IPS-20b (cell line): Measurements from ENCODE around the gene SYNE4.

Experiments
- H3K27ac ChIP-seq: one replicate; pipeline ENCODE4 v1.5.1; 2013; ENCODE audit warnings: low read length
- H3K27me3 ChIP-seq: 2 replicates; pipeline ENCODE4 v1.6.1; 2013; ENCODE audit warnings: mild to moderate bottlenecking, low read length, inconsistent platforms; ENCODE audit not compliant: insufficient read depth
- H3K36me3 ChIP-seq: 2 replicates; pipeline ENCODE4 v1.6.1; 2013; ENCODE audit warnings: low read depth, mild to moderate bottlenecking, inconsistent platforms, low read length, moderate library complexity; ENCODE audit not compliant: insufficient read depth
- H3K4me1 ChIP-seq: 2 replicates; pipeline ENCODE4 v1.6.1; 2013; ENCODE audit warnings: mild to moderate bottlenecking, control low read depth, inconsistent platforms, low read length, moderate library complexity; ENCODE audit not compliant: insufficient read depth
- H3K4me3 ChIP-seq: 2 replicates; pipeline ENCODE4 v1.5.1; 2013; ENCODE audit warnings: mild to moderate bottlenecking, low read length, inconsistent platforms
- H3K9ac ChIP-seq: 2 replicates; pipeline ENCODE4 v1.6.1; 2013; ENCODE audit warnings: low read depth, mild to moderate bottlenecking, inconsistent platforms, low read length, moderate library complexity
- H3K9me3 ChIP-seq: 2 replicates; pipeline ENCODE4 v1.6.1; 2013; ENCODE audit warnings: mild to moderate bottlenecking, low read depth, low read length, inconsistent platforms; ENCODE audit not compliant: insufficient read depth

The SYNE4 gene

GRCh38 chr19:35995048-35995993, 13.3 kb downstream of the SYNE4 start, which contains the start of gene SDHAF1:
Gene SDHAF1, plus strand, starts transcription at chr19:35995188. Its CDS starts 87 bp downstream, at chr19:35995275.
- peaks cover 4% of the 10 kb centered on the region; the same call in 1 of the 2 replicates for H3K4me1 ChIP-seq
- no peaks in the 10 kb centered on the region for H3K36me3 ChIP-seq
- no peaks in the 10 kb centered on the region for H3K27me3 ChIP-seq
- no peaks in the 10 kb centered on the region for H3K9me3 ChIP-seq
- no peak within 1 kb of the TSS for H3K27ac ChIP-seq
- peak within 1 kb of the TSS; percentile 76 for H3K9ac ChIP-seq
- peak within 1 kb of the TSS; percentile 90 for H3K4me3 ChIP-seq

GRCh38 chr19:35993923-35994598, 14.6 kb downstream of the SYNE4 start:
- Histone ChIP-seq H3K36me3 (no peaks in the 10 kb centered on the region), H3K27me3 (no peaks in the 10 kb centered on the region), H3K4me1 (peaks cover 4% of the 10 kb centered on the region; the same call in 1 of the 2 replicates), H3K9ac (no peak overlapping the region), H3K4me3 (no peak overlapping the region), H3K27ac (no peak overlapping the region), H3K9me3 (no peaks in the 10 kb centered on the region)

GRCh38 chr19:35992907-35993765, 15.5 kb downstream of the SYNE4 start:
- Histone ChIP-seq H3K4me3 (no peak overlapping the region), H3K27ac (no peak overlapping the region), H3K9me3 (no peaks in the 10 kb centered on the region), H3K4me1 (peaks cover 4% of the 10 kb centered on the region; the same call in 1 of the 2 replicates), H3K27me3 (peaks cover 8% of the 10 kb centered on the region; the same call in 1 of the 2 replicates), H3K36me3 (no peaks in the 10 kb centered on the region), H3K9ac (no peak overlapping the region)

- peaks cover 14% of the 10 kb centered on the region; the same call in 1 of the 2 replicates for H3K27me3 ChIP-seq
- H3K4me3 ChIP-seq, result no peak overlapping the region
- H3K9ac ChIP-seq, result no peak overlapping the region
- no peak overlapping the region for H3K27ac ChIP-seq
- no peaks in the 10 kb centered on the region for H3K9me3 ChIP-seq
- no peaks in the 10 kb centered on the region for H3K36me3 ChIP-seq
- H3K4me1 ChIP-seq, result peaks cover 4% of the 10 kb centered on the region; the same call in 1 of the 2 replicates
These were observed 16.7 kb downstream of the SYNE4 start for GRCh38 chr19:35991731-35992450.

- Histone ChIP-seq H3K4me3 (no peak overlapping the region), H3K36me3 (no peaks in the 10 kb centered on the region), H3K9ac (no peak overlapping the region), H3K9me3 (no peaks in the 10 kb centered on the region), H3K27ac (no peak overlapping the region), H3K4me1 (peaks cover 3% of the 10 kb centered on the region; the same call in 1 of the 2 replicates), H3K27me3 (peaks cover 22% of the 10 kb centered on the region)
These were observed 17.6 kb downstream of the SYNE4 start for GRCh38 chr19:35990771-35991730.

- Histone ChIP-seq H3K27me3 (peaks cover 31% of the 10 kb centered on the region), H3K9ac (no peak overlapping the region), H3K36me3 (no peaks in the 10 kb centered on the region), H3K4me3 (no peak overlapping the region), H3K27ac (no peak overlapping the region), H3K9me3 (no peaks in the 10 kb centered on the region), H3K4me1 (no peaks in the 10 kb centered on the region)
These were observed 18.5 kb downstream of the SYNE4 start for GRCh38 chr19:35990156-35990555.

- no peaks in the 10 kb centered on the region for H3K9me3 ChIP-seq
- peaks cover 43% of the 10 kb centered on the region for H3K27me3 ChIP-seq
- no peak overlapping the region for H3K27ac ChIP-seq
- H3K4me1 ChIP-seq, result no peaks in the 10 kb centered on the region
- no peak overlapping the region for H3K9ac ChIP-seq
- no peaks in the 10 kb centered on the region for H3K36me3 ChIP-seq
- H3K4me3 ChIP-seq, result no peak overlapping the region
These were observed 19.8 kb downstream of the SYNE4 start for GRCh38 chr19:35988824-35989223.

- H3K9ac ChIP-seq, result no peak overlapping the region
- H3K36me3 ChIP-seq, result no peaks in the 10 kb centered on the region
- H3K27me3 ChIP-seq, result peaks cover 54% of the 10 kb centered on the region
- H3K4me1 ChIP-seq, result no peaks in the 10 kb centered on the region
- H3K4me3 ChIP-seq, result peak overlapping the region; percentile 53; the same call in 1 of the 2 replicates
- H3K9me3 ChIP-seq, result no peaks in the 10 kb centered on the region
- no peak overlapping the region for H3K27ac ChIP-seq
These were observed 21.1 kb downstream of the SYNE4 start for GRCh38 chr19:35987571-35987896.

- Histone ChIP-seq H3K27me3 (peaks cover 56% of the 10 kb centered on the region), H3K4me1 (no peaks in the 10 kb centered on the region), H3K27ac (no peak overlapping the region), H3K9me3 (no peaks in the 10 kb centered on the region), H3K4me3 (peak overlapping the region; percentile 53; the same call in 1 of the 2 replicates), H3K9ac (no peak overlapping the region), H3K36me3 (no peaks in the 10 kb centered on the region)
These were observed 21.7 kb downstream of the SYNE4 start for GRCh38 chr19:35986664-35987570.
